GM12865 (cell line): Measurements from ENCODE around the gene COG7.
"Not testable (repeated sequence)": the region's sequence is repeated elsewhere in the genome, so short reads cannot be mapped to it uniquely, and the experiment has no call there.

Experiments used
- DNase-seq: peaks from one replicate; pipeline ENCODE4 v3.0.0; 2010; ENCODE audit warnings: low read depth
- H3K4me3 ChIP-seq: 2 replicates; pipeline ENCODE4 v1.5.1; 2011; ENCODE audit warnings: mild to moderate bottlenecking, low read depth, low read length, control low read depth
- TF ChIP-seq, protein P1 (sequence below): IDR thresholded peaks from 2 replicates; pipeline ENCODE4 v1.5.1; 2011; ENCODE audit warnings: low read length, control low read depth, low read depth, inconsistent platforms; ENCODE audit not compliant: insufficient read depth; ENCODE audit errors: missing control alignments

COG7 gene

DNA sequence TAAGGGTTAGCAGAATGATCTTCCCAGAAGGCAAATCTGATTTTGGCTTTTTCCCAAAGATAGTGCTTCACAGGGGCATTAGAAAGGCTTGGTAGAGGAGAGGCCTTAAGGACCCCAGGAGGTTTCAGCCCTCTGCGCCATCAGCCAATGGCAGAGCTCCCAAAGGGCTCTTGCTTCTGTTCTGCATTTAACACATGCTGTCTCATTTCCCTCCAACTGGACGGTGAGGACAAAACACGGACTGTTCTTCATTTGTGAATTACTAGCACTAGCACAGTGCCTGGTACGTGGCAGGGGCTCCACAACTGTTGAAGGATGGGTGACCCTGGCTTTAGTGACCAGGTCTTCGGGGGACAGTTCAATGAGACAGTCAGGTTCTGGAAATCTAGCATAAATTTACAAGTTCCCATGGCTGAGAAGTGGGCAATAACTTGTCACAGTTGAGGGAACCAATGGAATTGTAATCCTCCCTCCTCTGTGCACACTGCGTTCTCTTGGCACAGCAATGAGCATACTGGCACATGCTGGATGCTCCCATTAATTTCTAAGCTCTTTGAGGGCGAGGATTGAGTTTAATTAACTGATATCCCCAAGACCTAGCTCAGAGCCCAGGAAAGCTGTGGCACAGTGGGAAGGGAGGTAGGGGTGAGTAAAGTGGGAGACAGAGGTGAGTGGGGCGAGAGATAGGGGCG lies 45.4 kb downstream of the COG7 start:
- TF ChIP-seq, protein P1, sequence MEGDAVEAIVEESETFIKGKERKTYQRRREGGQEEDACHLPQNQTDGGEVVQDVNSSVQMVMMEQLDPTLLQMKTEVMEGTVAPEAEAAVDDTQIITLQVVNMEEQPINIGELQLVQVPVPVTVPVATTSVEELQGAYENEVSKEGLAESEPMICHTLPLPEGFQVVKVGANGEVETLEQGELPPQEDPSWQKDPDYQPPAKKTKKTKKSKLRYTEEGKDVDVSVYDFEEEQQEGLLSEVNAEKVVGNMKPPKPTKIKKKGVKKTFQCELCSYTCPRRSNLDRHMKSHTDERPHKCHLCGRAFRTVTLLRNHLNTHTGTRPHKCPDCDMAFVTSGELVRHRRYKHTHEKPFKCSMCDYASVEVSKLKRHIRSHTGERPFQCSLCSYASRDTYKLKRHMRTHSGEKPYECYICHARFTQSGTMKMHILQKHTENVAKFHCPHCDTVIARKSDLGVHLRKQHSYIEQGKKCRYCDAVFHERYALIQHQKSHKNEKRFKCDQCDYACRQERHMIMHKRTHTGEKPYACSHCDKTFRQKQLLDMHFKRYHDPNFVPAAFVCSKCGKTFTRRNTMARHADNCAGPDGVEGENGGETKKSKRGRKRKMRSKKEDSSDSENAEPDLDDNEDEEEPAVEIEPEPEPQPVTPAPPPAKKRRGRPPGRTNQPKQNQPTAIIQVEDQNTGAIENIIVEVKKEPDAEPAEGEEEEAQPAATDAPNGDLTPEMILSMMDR, result no peak
- H3K4me3 ChIP-seq, result no peak overlapping the region
- DNase-seq, result no peak

DNA sequence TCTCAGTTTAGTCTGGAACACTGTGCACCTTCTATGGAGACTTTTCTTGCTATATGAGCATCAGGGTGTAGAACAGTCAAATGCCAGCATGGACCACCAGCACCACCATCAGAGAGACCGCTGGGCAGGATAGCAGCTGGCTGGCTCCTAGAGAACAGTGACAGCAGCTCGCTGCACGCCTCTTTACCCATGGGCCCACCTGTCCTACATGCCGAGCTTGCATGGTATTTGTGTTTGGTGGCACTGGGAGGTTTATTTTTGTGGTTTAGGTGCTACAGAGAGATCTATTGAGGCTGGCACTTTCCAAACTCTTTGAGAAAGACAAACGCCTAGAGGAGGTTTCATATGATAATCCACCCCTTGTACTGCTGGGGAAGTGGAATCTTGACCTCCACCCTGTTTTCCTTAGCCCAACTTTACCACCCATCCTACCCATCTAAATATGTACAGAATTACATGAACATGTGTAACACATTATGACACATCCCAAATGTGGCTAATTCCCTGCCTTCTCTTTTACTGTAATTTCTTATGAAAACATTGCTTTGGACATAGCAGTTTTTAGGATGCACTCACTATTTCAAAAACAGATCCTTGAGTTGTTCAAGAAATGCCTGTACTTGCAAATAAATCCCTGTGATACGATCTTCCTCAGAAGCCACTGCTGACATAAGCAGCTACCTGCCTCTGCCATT lies 46.3 kb downstream of the COG7 start:
- H3K4me3 ChIP-seq, result no peak overlapping the region
- no peak for DNase-seq
- TF ChIP-seq, protein P1, result no peak

DNA sequence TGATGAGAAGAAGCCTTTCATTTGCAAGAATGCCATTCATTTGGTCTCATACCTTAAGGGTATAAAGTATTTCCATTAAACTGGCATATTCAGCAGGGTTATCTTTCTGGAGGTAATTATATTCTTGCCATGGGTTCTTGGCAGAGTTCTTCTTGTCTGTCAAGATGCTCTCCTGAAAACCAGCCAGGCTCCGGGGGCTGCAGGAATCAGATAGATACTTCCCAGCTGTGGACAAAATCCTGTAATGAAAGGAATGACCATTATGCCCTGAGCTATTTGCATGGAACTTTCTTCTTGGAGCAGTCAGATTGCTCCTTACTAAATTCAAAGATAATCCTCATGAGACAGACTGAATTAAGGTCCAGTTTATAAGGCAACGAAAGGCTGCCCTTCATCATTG lies 47.0 kb downstream of the COG7 start:
- TF ChIP-seq, protein P1, result no peak
- no peak overlapping the region for H3K4me3 ChIP-seq
- DNase-seq, result no peak

DNA sequence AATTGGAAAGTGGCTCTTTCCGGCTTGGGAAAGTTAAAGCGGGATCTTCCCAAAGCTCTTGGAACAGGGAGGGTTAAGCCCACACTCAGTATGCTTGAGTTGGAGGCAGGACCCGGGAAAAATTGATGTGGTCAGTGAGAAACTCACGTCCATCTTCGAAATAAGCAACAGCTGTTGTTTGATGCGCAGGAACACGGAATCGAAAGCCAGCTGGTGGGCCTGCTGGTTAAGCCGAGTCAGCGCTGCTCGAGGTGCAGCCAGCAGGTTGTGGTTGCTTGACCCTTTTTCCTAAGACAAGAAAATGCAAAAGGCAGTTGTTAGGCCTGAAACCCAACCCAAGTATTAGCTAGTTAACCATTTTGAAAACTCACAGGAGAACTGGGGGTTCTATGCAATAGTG lies 49.4 kb downstream of the COG7 start:
- TF ChIP-seq, protein P1, result no peak
- no peak for DNase-seq
- H3K4me3 ChIP-seq, result no peak overlapping the region

DNA sequence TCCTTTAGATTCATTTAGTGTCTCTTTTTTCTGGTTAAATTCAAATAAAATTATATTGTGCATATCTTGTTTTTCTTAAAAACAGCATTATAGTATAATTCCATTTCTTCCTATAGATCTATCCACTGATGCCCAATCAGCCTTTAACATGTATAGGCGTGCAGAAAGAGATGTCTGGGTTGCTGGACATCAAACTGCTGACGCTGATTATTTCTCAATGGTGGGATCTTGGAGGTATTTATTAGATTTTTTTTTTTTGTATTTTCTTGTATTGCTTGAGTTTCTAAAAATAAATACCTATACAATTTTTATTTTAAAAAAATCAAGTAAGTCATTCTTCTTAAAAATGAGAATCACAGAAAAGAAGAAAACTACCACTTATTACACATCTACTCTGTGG lies 50.9 kb downstream of the COG7 start:
- H3K4me3 ChIP-seq, result no peak overlapping the region
- no peak for DNase-seq
- TF ChIP-seq, protein P1, result no peak

DNA sequence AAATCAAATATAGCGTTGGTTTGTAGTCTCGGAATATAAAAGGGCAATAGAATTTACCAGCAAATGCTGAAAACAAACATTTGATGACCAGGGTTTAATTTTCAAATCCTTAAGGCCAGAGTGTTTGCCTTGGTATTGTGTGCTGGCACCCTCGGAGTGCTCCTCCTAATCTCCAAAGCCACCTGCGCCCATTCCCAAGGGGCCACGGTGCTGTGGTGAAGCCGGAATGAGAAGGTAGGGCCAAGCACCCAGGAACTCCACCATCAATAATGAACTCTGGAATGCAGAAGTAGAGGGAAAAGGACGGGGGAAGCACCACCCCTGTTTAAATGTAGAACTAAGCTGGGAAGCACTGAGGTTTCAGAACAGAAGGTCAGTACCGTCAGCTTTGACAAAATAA lies 51.9 kb downstream of the COG7 start:
- DNase-seq, result no peak
- TF ChIP-seq, protein P1, result no peak
- no peak overlapping the region for H3K4me3 ChIP-seq

DNA sequence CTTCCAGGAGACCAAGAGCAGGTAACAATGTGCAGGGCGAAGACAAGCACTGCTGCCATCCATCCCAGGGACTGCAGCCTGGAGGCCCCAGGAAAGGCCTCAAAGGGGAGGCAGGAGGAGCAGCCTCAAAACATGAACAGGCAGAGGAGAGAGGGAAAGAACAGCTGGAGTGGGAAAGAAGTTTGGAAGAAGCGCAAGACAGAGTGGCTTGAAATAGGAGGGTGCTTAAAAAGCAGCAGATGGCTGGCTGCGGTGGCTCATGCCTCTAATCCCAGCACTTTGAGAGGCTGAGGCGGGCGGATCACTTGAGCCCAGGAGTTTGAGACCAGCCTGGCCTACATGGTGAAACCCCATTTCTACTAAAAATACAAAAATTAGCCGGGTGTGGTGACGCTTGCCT lies 52.5 kb downstream of the COG7 start:
- not testable (repeated sequence) for DNase-seq, H3K4me3 ChIP-seq
